Measurements from ENCODE around the gene NXPE4.
"Not testable (repeated sequence)": the region's sequence is repeated elsewhere in the genome, so short reads cannot be mapped to it uniquely, and the experiment has no call there.

Gene NXPE4

DNA sequence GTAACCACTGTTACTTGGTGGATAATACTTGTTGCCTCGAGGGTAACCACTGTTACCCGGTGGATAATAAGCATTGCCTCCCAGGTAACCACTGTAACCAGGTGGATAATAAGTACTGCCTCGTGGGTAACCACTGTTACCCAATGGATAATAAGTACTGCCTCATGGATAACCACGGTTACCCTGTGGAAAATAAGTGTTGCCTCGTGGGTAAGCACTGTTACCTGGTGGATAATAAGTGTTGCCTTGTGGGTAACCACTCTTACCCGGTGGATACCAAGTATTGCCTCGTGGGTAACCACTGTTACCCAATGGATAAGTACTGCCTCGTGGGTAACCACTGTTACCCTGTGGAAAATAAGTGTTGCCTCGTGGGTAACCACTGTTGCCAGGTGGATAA lies 13.0 kb upstream of the NXPE4 start:
- not testable (repeated sequence) for H3K4me3 ChIP-seq (ENCODE audit: low read length); H3K36me3 ChIP-seq (ENCODE audit: control insufficient read depth, low read depth, low read length); H3K27me3 ChIP-seq (ENCODE audit: control insufficient read depth, insufficient read depth, low read length); H3K4me1 ChIP-seq (ENCODE audit: control insufficient read depth, low read depth, low read length); H3K9ac ChIP-seq (ENCODE audit: low read length); H3K27ac ChIP-seq (ENCODE audit: low read length)
- H3K9me3 ChIP-seq (ENCODE audit: control insufficient read depth, low read depth, low read length), result peaks cover 30% of the 10 kb centered on the region

- no peaks in the 10 kb centered on the region for H3K27me3 ChIP-seq (ENCODE audit: control insufficient read depth, insufficient read depth, low read length)
- no peak overlapping the region for H3K4me3 ChIP-seq (ENCODE audit: low read length)
- no peak overlapping the region for H3K27ac ChIP-seq (ENCODE audit: low read length)
- H3K36me3 ChIP-seq (ENCODE audit: control insufficient read depth, low read depth, low read length), result no peaks in the 10 kb centered on the region
- peaks cover 32% of the 10 kb centered on the region for H3K9me3 ChIP-seq (ENCODE audit: control insufficient read depth, low read depth, low read length)
- no peaks in the 10 kb centered on the region for H3K4me1 ChIP-seq (ENCODE audit: control insufficient read depth, low read depth, low read length)
- no peak overlapping the region for H3K9ac ChIP-seq (ENCODE audit: low read length)
Measured at GRCh38 chr11:114607753-114608459, 12.3 kb upstream of the NXPE4 start.

- H3K36me3 ChIP-seq (ENCODE audit: control insufficient read depth, low read depth, low read length); H3K4me3 ChIP-seq (ENCODE audit: low read length); H3K9ac ChIP-seq (ENCODE audit: low read length); H3K27me3 ChIP-seq (ENCODE audit: control insufficient read depth, insufficient read depth, low read length); H3K4me1 ChIP-seq (ENCODE audit: control insufficient read depth, low read depth, low read length); H3K27ac ChIP-seq (ENCODE audit: low read length): not testable (repeated sequence)
- H3K9me3 ChIP-seq (ENCODE audit: control insufficient read depth, low read depth, low read length), result peaks cover 32% of the 10 kb centered on the region
Measured at GRCh38 chr11:114606802-114607075, 11.2 kb upstream of the NXPE4 start.

DNA sequence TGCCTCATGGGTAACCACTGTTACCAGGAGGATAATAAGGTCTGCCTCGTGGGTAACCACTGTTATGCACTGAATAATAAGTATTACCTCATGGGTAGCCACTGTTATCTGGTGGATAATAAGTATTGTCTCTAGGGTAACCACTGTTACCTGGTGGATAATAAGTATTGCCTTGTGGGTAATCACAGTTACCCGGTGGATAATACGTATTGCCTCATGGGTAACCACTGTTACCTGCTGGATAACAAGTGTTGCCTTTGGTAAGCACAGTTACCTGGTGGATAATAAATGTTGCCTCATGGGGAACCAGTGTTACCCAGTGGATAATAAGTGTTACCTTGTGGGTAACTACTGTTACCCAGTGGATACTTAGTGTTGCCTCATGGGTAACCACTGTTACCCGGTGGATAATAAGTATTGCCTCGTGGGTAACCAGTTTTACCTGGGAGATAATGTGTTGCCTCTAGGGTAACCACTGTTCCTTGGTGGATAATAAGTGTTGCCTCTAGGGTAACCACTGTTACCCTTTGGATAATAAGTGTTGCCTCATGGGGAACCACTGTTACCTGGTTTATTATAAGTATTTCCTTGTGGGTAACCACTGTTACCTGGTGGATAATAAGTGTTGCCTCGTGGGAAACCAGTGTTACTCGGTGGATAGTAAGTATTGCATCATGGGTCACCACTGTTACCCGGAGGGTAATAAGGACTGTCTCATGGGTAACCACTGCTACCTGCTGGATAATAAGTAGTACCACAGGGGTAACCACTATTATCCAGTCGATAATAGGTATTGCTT lies 10.6 kb upstream of the NXPE4 start:
- H3K36me3 ChIP-seq (ENCODE audit: control insufficient read depth, low read depth, low read length), result no peaks in the 10 kb centered on the region
- no peaks in the 10 kb centered on the region for H3K4me1 ChIP-seq (ENCODE audit: control insufficient read depth, low read depth, low read length)
- H3K27ac ChIP-seq (ENCODE audit: low read length), result no peak overlapping the region
- H3K27me3 ChIP-seq (ENCODE audit: control insufficient read depth, insufficient read depth, low read length), result no peaks in the 10 kb centered on the region
- H3K4me3 ChIP-seq (ENCODE audit: low read length), result no peak overlapping the region
- peaks cover 32% of the 10 kb centered on the region for H3K9me3 ChIP-seq (ENCODE audit: control insufficient read depth, low read depth, low read length)
- H3K9ac ChIP-seq (ENCODE audit: low read length), result no peak overlapping the region

DNA sequence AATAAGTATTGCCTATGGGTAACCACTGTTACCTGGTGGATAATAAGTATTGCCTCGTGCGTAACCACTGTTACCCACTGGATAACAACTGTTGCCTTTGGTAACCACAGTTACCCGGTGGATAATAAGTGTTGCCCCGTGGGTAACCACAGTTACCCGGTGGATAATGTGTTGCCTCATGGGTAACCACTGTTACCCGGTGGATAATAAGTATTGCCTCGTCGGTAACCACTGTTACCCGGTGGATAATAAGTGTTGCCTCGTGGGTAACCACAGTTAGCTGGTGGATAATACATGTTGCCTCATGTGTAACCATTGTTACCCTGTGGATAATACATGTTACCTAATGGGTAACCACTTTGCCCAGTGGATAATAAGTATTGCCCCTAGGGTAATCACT lies 9.8 kb upstream of the NXPE4 start:
- Histone ChIP-seq H3K27me3 (ENCODE audit: control insufficient read depth, insufficient read depth, low read length) (no peaks in the 10 kb centered on the region), H3K4me3 (ENCODE audit: low read length) (no peak overlapping the region), H3K36me3 (ENCODE audit: control insufficient read depth, low read depth, low read length) (no peaks in the 10 kb centered on the region), H3K9me3 (ENCODE audit: control insufficient read depth, low read depth, low read length) (peaks cover 32% of the 10 kb centered on the region), H3K4me1 (ENCODE audit: control insufficient read depth, low read depth, low read length) (no peaks in the 10 kb centered on the region), H3K9ac (ENCODE audit: low read length) (no peak overlapping the region), H3K27ac (ENCODE audit: low read length) (no peak overlapping the region)

DNA sequence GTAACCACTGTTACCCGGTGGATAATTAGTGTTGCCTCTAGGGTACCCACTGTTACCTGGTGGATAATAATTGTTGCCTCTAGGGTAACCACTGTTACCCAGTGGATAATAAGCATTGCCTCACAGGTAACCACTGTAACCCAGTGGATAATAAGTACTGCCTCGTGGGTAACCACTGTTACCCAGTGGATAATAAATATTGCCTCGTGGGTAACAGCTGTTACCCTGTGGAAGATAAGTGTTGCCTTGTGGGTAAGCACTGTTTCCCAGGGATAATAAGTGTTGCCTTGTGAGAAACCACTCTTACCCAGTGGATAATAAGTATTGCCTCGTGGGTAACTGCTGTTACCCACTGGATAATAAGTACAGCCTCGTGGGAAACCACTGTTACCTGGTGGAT lies 9.3 kb upstream of the NXPE4 start:
- Histone ChIP-seq H3K9ac (ENCODE audit: low read length) (no peak overlapping the region), H3K36me3 (ENCODE audit: control insufficient read depth, low read depth, low read length) (no peaks in the 10 kb centered on the region), H3K4me3 (ENCODE audit: low read length) (no peak overlapping the region), H3K27ac (ENCODE audit: low read length) (no peak overlapping the region), H3K27me3 (ENCODE audit: control insufficient read depth, insufficient read depth, low read length) (no peaks in the 10 kb centered on the region), H3K4me1 (ENCODE audit: control insufficient read depth, low read depth, low read length) (no peaks in the 10 kb centered on the region), H3K9me3 (ENCODE audit: control insufficient read depth, low read depth, low read length) (peaks cover 27% of the 10 kb centered on the region)

GRCh38 chr11:114604179-114604813 lies 8.7 kb upstream of the NXPE4 start:
- Histone ChIP-seq H3K9ac (ENCODE audit: low read length) (no peak overlapping the region), H3K9me3 (ENCODE audit: control insufficient read depth, low read depth, low read length) (peaks cover 23% of the 10 kb centered on the region), H3K4me1 (ENCODE audit: control insufficient read depth, low read depth, low read length) (no peaks in the 10 kb centered on the region), H3K27me3 (ENCODE audit: control insufficient read depth, insufficient read depth, low read length) (no peaks in the 10 kb centered on the region), H3K27ac (ENCODE audit: low read length) (no peak overlapping the region), H3K4me3 (ENCODE audit: low read length) (no peak overlapping the region), H3K36me3 (ENCODE audit: control insufficient read depth, low read depth, low read length) (no peaks in the 10 kb centered on the region)

DNA sequence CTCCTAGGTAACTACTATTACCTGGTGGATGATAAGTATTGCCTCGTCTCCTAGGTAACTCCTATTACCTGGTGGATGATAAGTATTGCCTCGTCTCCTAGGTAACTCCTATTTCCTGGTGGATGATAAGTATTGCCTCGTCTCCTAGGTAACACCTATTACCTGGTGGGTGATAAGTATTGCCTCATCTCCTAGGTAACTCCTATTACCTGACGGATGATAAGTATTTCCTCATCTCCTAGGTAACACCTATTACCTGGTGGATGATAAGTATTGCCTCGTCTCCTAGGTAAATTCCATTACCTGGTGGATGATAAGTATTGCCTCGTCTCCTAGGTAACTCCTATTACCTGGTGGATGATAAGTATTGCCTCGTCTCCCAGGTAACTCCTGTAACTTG lies 7.6 kb upstream of the NXPE4 start:
- H3K27ac ChIP-seq (ENCODE audit: low read length); H3K9ac ChIP-seq (ENCODE audit: low read length); H3K27me3 ChIP-seq (ENCODE audit: control insufficient read depth, insufficient read depth, low read length); H3K36me3 ChIP-seq (ENCODE audit: control insufficient read depth, low read depth, low read length); H3K4me1 ChIP-seq (ENCODE audit: control insufficient read depth, low read depth, low read length); H3K4me3 ChIP-seq (ENCODE audit: low read length): not testable (repeated sequence)
- H3K9me3 ChIP-seq (ENCODE audit: control insufficient read depth, low read depth, low read length), result peaks cover 12% of the 10 kb centered on the region

DNA sequence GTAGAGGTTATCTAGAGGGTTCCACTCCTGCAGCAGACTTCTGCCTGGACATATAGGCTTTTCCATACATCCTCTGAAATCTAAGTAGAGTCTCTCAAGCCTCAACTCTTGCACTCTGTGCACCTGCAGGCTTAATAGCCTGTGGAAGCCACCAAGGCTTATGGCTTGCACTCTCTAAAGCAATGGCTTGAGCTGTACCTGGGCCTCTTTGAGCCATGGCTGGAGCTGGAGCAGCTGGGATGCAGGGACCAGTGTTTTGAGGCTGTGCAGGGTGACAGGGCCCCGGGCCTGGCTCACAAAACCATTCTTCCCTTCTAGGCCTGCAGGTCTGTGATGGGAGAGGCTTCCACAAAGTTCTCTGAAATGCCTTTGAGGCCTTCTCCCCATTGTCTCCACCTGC lies 2.9 kb upstream of the NXPE4 start:
- H3K4me1 ChIP-seq (ENCODE audit: control insufficient read depth, low read depth, low read length), result no peaks in the 10 kb centered on the region
- no peak overlapping the region for H3K9ac ChIP-seq (ENCODE audit: low read length)
- no peak overlapping the region for H3K27ac ChIP-seq (ENCODE audit: low read length)
- no peaks in the 10 kb centered on the region for H3K36me3 ChIP-seq (ENCODE audit: control insufficient read depth, low read depth, low read length)
- H3K27me3 ChIP-seq (ENCODE audit: control insufficient read depth, insufficient read depth, low read length), result no peaks in the 10 kb centered on the region
- H3K4me3 ChIP-seq (ENCODE audit: low read length), result no peak overlapping the region
- H3K9me3 ChIP-seq (ENCODE audit: control insufficient read depth, low read depth, low read length), result peaks cover 4% of the 10 kb centered on the region

DNA sequence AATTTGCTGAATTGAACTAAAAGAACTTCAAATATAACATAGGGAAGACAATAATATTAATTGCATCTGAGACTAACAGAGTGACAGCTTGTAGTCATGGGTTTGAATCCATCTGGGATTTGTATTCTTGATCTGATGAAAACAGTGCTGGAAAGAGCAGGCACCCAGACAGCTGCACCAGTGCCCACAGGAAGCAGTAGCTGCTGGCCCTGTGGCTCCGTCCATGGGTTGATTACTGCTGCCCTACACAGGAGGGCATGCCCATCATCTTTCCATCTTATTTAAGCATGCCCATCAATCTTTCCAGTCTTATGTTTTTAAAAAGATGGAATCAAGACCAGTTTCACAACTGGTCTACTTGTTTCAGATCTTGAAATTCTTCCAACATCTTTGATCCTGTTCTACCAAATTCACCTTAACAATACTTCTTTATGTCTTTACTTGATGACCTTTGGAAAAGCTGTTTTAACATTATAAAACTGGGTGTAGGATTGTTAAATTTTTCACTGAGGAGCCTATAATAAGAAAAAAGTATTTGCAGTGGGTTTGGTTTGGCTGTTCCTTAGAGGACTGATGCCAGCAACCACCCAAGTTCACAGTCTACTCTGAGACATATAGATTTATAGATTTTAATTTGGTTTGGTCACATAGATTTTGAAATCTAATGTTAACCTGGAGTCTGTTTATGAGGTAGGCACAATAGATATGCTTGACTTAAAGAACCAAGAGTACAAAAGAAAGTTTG lies 761 bp upstream of the NXPE4 start:
- Histone ChIP-seq H3K36me3 (ENCODE audit: control insufficient read depth, low read depth, low read length) (no peaks in the 10 kb centered on the region), H3K9ac (ENCODE audit: low read length) (no peak overlapping the region), H3K4me1 (ENCODE audit: control insufficient read depth, low read depth, low read length) (no peaks in the 10 kb centered on the region), H3K4me3 (ENCODE audit: low read length) (no peak overlapping the region), H3K27me3 (ENCODE audit: control insufficient read depth, insufficient read depth, low read length) (no peaks in the 10 kb centered on the region), H3K27ac (ENCODE audit: low read length) (no peak overlapping the region), H3K9me3 (ENCODE audit: control insufficient read depth, low read depth, low read length) (no peaks in the 10 kb centered on the region)

DNA sequence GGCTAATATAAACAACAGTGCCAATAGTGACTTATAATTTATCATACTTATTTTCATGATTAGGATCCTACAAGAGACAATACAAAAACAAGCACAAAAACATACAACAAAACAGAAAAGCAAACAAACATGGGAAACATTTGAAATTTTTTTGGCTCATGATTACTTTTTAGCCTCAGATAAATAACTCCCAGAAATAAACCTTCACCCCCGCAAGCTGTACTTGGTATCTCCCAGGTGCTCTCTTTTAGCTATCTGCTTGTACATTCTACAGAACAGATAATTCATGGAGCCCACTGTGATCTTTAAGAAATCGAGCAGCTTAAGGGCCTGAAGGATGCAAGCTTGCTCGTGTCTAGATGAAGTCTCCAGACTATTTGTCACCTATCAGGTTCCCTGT lies 883 bp downstream of the NXPE4 start:
- H3K9me3 ChIP-seq (ENCODE audit: control insufficient read depth, low read depth, low read length), result no peaks in the 10 kb centered on the region
- H3K4me3 ChIP-seq (ENCODE audit: low read length), result no peak overlapping the region
- no peak overlapping the region for H3K9ac ChIP-seq (ENCODE audit: low read length)
- no peaks in the 10 kb centered on the region for H3K36me3 ChIP-seq (ENCODE audit: control insufficient read depth, low read depth, low read length)
- no peak overlapping the region for H3K27ac ChIP-seq (ENCODE audit: low read length)
- no peaks in the 10 kb centered on the region for H3K4me1 ChIP-seq (ENCODE audit: control insufficient read depth, low read depth, low read length)
- H3K27me3 ChIP-seq (ENCODE audit: control insufficient read depth, insufficient read depth, low read length), result no peaks in the 10 kb centered on the region
